Measurements from ENCODE around the gene DBNDD1.

DNA sequence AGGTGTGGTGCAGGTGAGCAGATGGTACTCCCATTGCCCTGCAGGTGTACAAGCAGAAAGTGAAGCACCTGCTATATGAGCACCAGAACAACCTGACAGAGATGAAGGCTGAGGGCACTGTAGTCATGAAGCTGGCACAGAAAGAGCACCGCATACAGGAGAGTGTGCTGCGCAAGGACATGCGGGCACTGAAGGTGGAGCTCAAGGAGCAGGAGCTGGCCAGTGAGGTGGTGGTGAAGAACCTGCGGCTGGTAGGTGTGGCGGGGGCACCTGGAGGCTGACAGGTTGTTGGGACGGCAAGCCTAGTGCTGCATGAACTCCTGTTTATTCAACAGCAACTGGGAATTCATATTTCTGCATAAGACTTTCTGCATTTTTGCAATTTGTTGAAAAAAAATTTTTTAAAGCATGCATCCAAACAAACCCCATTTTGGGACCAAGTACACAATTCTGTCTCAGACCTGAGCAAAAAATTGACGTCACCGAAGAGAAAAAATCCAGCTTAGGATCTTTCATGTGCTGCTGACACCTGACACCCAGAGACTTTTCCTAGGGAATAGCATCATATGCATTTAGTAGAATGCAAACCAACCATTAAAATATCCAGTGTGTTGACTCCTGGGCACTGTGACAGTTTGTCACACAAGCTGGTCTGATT lies 13.5 kb upstream of the DBNDD1 start:
- TF ChIP-seq EZH2 (IDR thresholded peaks at IDR 0.05; ENCODE audit: insufficient read depth, poor library complexity, severe bottlenecking) (no peak), EZH2phosphoT487 (IDR thresholded peaks at IDR 0.05; ENCODE audit: insufficient read depth, low read depth) (no peak)
